ENCODE results near the gene NEUROG3. TPM values are rescaled to one million over a fixed set of nuclear protein-coding genes. Genes with fewer than 3 reads are reported as not detected.

The NEUROG3 gene
- total RNA-seq, 2 donors from 2014 or later: not detected

GRCh38 chr10:69527961-69528360 is 45.3 kb downstream of the NEUROG3 start:
- H3K4me3 Mint-ChIP-seq: no peak overlapping the region
- no peak overlapping the region for H3K27ac Mint-ChIP-seq
- H3K36me3 Mint-ChIP-seq (ENCODE audit: low read depth): peaks cover 2% of the 10 kb centered on the region
- H3K4me1 Mint-ChIP-seq: no peaks in the 10 kb centered on the region
- no peaks in the 10 kb centered on the region for H3K27me3 Mint-ChIP-seq
- ATAC-seq (no peak), DNase-seq (no peak)
- no peaks in the 10 kb centered on the region for H3K9me3 ChIP-seq (ENCODE audit: control insufficient read depth, low read length, poor library complexity, severe bottlenecking)

Other genes with a start within 250 kb of the NEUROG3 start
- not detected for gene TACR2, start 156.5 kb downstream of the NEUROG3 start, total RNA-seq
- gene TSPAN15, start 122.0 kb downstream of the NEUROG3 start, total RNA-seq: 10 to 100 TPM; 20.3 to 28.7 TPM
- 1 to 10 TPM; 8.1 TPM for gene FAM241B, start 56.8 kb upstream of the NEUROG3 start, total RNA-seq
- not detected for gene COL13A1, start 228.5 kb upstream of the NEUROG3 start, total RNA-seq

All from T-helper 17 cell (primary cell).